Vagina (tissue), 2 donors: ENCODE results near the gene NPLOC4.

ENCODE experiments used
- POLR2A ChIP-seq, 2 donors: fragments of 450-650 bp; IDR thresholded peaks; one replicate each; pipeline ENCODE4 v1.6.1; 2017; ENCODE audit warnings: antibody characterized with exemption in 2 of 2, mild to moderate bottlenecking in 2 of 2, moderate library complexity in 2 of 2
- POLR2AphosphoS5 ChIP-seq, 2 donors: sonication (generic); formaldehyde crosslinking; IDR thresholded peaks; one replicate each; pipeline ENCODE4 v1.9.0; 2017; ENCODE audit warnings: antibody characterized with exemption in 2 of 2, mild to moderate bottlenecking in 2 of 2, low read depth in 1 of 2; ENCODE audit not compliant: insufficient read depth in 1 of 2
- TF ChIP-seq, protein P1 (sequence below), 3 experiments: fragments of 450-650 bp in 2 of 3; fragments of 200-600 bp in 1 of 3; sonication (generic) in 1 of 3; IDR thresholded peaks; one replicate each; pipeline ENCODE4 v1.5.1; 2017 to 2019; ENCODE audit warnings: antibody characterized with exemption in 3 of 3, mild to moderate bottlenecking in 2 of 3, moderate library complexity in 2 of 3

GRCh38 chr17:81561494-81561885, 75.4 kb downstream of the NPLOC4 start:
- TF ChIP-seq, protein P1, sequence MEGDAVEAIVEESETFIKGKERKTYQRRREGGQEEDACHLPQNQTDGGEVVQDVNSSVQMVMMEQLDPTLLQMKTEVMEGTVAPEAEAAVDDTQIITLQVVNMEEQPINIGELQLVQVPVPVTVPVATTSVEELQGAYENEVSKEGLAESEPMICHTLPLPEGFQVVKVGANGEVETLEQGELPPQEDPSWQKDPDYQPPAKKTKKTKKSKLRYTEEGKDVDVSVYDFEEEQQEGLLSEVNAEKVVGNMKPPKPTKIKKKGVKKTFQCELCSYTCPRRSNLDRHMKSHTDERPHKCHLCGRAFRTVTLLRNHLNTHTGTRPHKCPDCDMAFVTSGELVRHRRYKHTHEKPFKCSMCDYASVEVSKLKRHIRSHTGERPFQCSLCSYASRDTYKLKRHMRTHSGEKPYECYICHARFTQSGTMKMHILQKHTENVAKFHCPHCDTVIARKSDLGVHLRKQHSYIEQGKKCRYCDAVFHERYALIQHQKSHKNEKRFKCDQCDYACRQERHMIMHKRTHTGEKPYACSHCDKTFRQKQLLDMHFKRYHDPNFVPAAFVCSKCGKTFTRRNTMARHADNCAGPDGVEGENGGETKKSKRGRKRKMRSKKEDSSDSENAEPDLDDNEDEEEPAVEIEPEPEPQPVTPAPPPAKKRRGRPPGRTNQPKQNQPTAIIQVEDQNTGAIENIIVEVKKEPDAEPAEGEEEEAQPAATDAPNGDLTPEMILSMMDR (IDR thresholded peaks at IDR 0.05): no peak
- TF ChIP-seq POLR2AphosphoS5 (IDR thresholded peaks at IDR 0.05; ENCODE audit: insufficient read depth in 1 of 2, low read depth in 1 of 2) (no peak), POLR2A (IDR thresholded peaks at IDR 0.05) (no peak)
